GM19438 (cell line): ENCODE results near the gene DOK5.

Experiments used
- ATAC-seq: cut with Tn5 transposase; IDR thresholded peaks from one replicate; pipeline ENCODE4 v1.9.1; 2021; ENCODE audit warnings: low read depth; ENCODE audit not compliant: unreplicated experiment

Gene DOK5

GRCh38 chr20:54555150-54555549, 79.8 kb downstream of the DOK5 start:
- no peak for ATAC-seq

- no peak for ATAC-seq
These were observed 81.0 kb downstream of the DOK5 start for GRCh38 chr20:54556406-54556805.

GRCh38 chr20:54557806-54558590, 82.6 kb downstream of the DOK5 start:
- ATAC-seq = no peak

- no peak for ATAC-seq
These were observed 84.5 kb downstream of the DOK5 start for GRCh38 chr20:54559890-54560289.

- ATAC-seq = no peak
These were observed 85.0 kb downstream of the DOK5 start for GRCh38 chr20:54560357-54560756.

GRCh38 chr20:54565255-54565654, 89.9 kb downstream of the DOK5 start:
- ATAC-seq = no peak

- ATAC-seq = no peak
These were observed 90.8 kb downstream of the DOK5 start for GRCh38 chr20:54566031-54566688.

GRCh38 chr20:54570561-54570960, 95.2 kb downstream of the DOK5 start:
- ATAC-seq = no peak

- no peak for ATAC-seq
These were observed 97.5 kb downstream of the DOK5 start for GRCh38 chr20:54572665-54573435.

- no peak for ATAC-seq
These were observed 98.4 kb downstream of the DOK5 start for GRCh38 chr20:54573838-54574237.

GRCh38 chr20:54576518-54576917, 101.1 kb downstream of the DOK5 start:
- no peak for ATAC-seq

GRCh38 chr20:54577637-54578036, 102.2 kb downstream of the DOK5 start:
- no peak for ATAC-seq

- no peak for ATAC-seq
These were observed 109.8 kb downstream of the DOK5 start for GRCh38 chr20:54585217-54585616.

- ATAC-seq = no peak
These were observed 112.0 kb downstream of the DOK5 start for GRCh38 chr20:54587408-54587807.

GRCh38 chr20:54589402-54590030, 114.1 kb downstream of the DOK5 start:
- ATAC-seq = no peak

- no peak for ATAC-seq
These were observed 115.5 kb downstream of the DOK5 start for GRCh38 chr20:54590856-54591255.

GRCh38 chr20:54596651-54597050, 121.3 kb downstream of the DOK5 start:
- ATAC-seq = no peak

GRCh38 chr20:54598352-54598751, 123.0 kb downstream of the DOK5 start:
- ATAC-seq = no peak

- no peak for ATAC-seq
These were observed 125.2 kb downstream of the DOK5 start for GRCh38 chr20:54600634-54601033.

- no peak for ATAC-seq
These were observed 126.6 kb downstream of the DOK5 start for GRCh38 chr20:54601831-54602515.
